GM12891 (cell line): Measurements from ENCODE around the gene MUL1.

ENCODE experiments used
- POLR2AphosphoS5 ChIP-seq: IDR thresholded peaks from 2 replicates; pipeline ENCODE4 v1.6.1; 2011; ENCODE audit warnings: low read depth, low read length, control low read depth
- TAF1 ChIP-seq: IDR thresholded peaks from 2 replicates; pipeline ENCODE4 v1.6.1; 2011; ENCODE audit warnings: low read depth, low read length, control low read depth

GRCh38 chr1:20496241-20496661 lies 11.7 kb downstream of the MUL1 start:
- TF ChIP-seq POLR2AphosphoS5 (no peak), TAF1 (no peak)
